Skeletal muscle satellite cell (primary cell): ENCODE measurements around the gene ASXL1.
"Not testable (repeated sequence)": the region's sequence is repeated elsewhere in the genome, so short reads cannot be mapped to it uniquely, and the experiment has no call there.

Experiments
- H3K27me3 ChIP-seq: 2 replicates; pipeline ENCODE4 v1.7.0; 2013; ENCODE audit warnings: low read length; ENCODE audit not compliant: control insufficient read depth, insufficient read depth
- H3K36me3 ChIP-seq: 2 replicates; pipeline ENCODE4 v1.7.0; 2013; ENCODE audit warnings: mild to moderate bottlenecking, control low read depth, low read length; ENCODE audit not compliant: insufficient read depth
- H3K4me1 ChIP-seq: 2 replicates; pipeline ENCODE4 v1.7.0; 2013; ENCODE audit warnings: low read length; ENCODE audit not compliant: control insufficient read depth, insufficient read depth
- H3K4me2 ChIP-seq: 2 replicates; pipeline ENCODE4 v1.7.0; 2013; ENCODE audit warnings: mild to moderate bottlenecking, low read length
- H3K4me3 ChIP-seq: 2 replicates; pipeline ENCODE4 v1.7.0; 2013; ENCODE audit warnings: low read length
- H3K9ac ChIP-seq: 2 replicates; pipeline ENCODE4 v1.7.0; 2013; ENCODE audit warnings: mild to moderate bottlenecking, low read depth, low read length, moderate library complexity
- H3K9me3 ChIP-seq: replicated peaks from 2 replicates; pipeline ENCODE4 v1.7.0; 2013; ENCODE audit warnings: mild to moderate bottlenecking, control low read depth, low read length

The ASXL1 gene

DNA sequence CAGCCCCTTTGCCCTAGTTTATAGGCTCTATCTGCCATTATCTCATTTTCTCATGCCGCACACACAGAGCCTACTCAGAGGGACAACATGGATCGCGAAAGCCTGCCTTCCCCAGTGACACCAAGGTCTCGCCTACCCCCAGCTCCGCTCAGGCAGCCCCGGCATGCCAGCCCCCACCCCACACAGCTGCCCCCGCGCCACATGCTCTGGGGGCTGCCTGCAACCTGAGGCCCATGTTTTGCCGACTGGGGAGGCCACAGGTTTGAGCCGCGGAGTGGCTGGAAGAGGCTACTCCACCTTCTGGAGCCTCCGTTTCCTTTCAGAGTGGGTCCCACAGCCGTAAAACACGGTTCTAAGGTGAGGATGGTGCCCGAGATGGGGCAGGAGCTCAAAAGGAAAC, 102.1 kb downstream of the ASXL1 start:
- no peaks in the 10 kb centered on the region for H3K27me3 ChIP-seq
- H3K4me1 ChIP-seq, result peaks cover 9% of the 10 kb centered on the region
- H3K9ac ChIP-seq, result no peak overlapping the region
- H3K36me3 ChIP-seq, result no peaks in the 10 kb centered on the region
- H3K9me3 ChIP-seq, result no peaks in the 10 kb centered on the region
- H3K4me2 ChIP-seq, result no peak overlapping the region
- H3K4me3 ChIP-seq, result no peak overlapping the region

DNA sequence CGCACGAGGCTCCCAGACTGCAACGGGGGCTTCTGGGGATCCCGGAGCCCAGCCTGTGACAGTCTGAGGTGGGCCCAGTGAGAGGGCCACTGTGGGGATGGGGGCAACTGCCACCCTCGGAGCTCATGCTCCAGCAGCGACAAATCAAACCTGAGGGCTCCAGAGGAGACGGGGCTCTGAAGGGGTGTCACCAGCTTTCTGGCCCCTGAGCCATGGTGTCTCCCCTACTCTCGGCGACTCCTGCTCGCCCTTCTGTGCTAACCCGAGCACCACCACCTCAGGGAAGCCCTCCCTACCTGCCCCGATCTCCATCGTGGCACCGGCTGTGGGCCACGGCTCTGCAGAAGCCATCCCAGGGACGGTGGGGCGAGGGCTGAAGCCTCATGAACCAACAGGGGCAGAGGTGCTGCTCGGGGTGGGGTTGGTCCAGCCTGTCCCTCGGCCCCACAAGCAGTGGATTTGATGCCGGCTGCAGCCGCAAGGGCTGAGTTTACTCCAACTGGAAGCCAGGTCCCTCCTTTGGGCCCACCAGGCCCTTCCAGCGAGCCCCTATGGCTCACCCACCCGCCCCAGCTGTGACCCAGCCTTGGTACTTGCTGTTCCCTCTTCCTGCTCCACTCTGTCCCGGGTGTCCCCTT, 102.7 kb downstream of the ASXL1 start:
- Histone ChIP-seq H3K36me3 (no peaks in the 10 kb centered on the region), H3K9ac (no peak overlapping the region)

DNA sequence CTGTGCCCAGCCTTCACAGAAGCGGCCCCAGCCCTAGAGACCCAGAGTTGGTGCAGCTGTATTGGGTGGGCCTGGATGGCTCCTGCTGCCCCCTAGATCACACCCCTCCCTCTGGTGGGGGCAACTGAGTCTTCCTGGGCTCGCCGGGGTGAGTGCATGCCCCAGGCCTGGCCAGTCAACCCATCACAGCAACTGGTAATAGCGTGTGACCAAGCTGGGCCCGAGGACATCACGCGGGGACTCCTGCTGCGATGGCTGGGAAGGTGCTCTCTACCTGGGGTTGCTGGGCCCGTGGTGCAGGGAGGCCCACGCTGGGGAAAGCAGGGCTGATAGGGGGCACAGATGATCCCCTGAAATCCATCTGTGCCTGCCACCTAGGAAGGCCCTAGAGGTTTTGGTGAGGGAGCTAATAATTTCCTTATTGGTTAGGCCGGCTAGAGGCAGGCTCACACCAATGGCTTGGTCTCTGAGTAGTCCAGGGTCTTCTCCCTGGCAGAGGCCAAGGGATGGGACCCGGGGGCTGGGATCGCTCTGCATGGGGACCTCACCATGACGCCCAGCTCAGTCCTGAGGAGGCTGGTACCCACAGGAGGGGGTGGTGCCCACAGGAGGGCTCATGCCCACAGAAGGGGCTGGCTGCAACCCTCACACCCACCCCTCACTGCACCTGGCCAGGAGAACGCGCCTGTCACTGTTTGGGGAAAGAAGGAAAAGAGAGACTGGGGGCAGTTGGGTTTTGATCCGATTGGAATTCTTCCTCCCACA, 103.9 kb downstream of the ASXL1 start:
- no peak overlapping the region for H3K4me3 ChIP-seq
- H3K4me1 ChIP-seq, result peaks cover 9% of the 10 kb centered on the region
- H3K4me2 ChIP-seq, result no peak overlapping the region
- no peaks in the 10 kb centered on the region for H3K9me3 ChIP-seq
- no peaks in the 10 kb centered on the region for H3K27me3 ChIP-seq
- no peak overlapping the region for H3K9ac ChIP-seq
- no peaks in the 10 kb centered on the region for H3K36me3 ChIP-seq

More for the DNA sequence above, 102.7 kb downstream of the ASXL1 start:
- H3K27me3 ChIP-seq, result no peaks in the 10 kb centered on the region
- H3K4me2 ChIP-seq, result no peak overlapping the region
- H3K9me3 ChIP-seq, result no peaks in the 10 kb centered on the region
- no peak overlapping the region for H3K4me3 ChIP-seq
- H3K4me1 ChIP-seq, result peaks cover 14% of the 10 kb centered on the region

DNA sequence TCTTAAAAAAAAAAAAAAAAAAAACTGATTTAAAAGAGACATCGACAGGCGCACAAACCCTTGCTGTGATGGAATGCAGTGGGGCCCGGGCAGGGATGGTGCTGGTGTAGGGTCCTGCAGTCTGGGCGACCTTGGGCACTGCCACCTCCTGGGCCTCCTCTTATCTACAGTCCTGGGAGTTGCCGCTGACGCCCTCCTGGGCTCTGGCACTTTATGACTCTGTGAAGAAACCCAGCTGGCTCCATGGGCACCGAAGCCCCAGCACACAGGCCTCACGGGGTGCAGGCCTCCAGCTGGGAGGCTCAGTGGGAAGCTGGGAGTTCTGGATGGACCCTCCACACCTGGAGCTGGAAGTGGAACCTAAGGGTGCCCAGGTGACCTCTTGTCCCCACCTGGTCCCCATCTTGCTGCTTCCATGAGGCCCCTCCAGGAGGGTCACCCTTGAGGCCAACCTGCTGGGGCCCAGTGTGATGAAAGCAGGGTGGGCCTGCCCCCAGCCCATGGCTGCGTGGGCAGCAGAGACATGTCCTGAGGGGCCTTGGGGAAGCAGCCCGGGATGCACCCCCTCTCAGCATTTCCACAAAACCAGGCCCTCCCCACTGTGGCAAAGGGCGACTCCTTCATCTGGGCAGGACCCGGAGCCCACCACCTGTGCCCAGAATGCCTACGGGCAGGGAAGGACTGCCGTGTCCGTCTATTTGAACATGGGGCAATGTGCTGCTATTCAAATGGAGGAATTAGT, 104.9 kb downstream of the ASXL1 start:
- H3K36me3 ChIP-seq, result no peaks in the 10 kb centered on the region

DNA sequence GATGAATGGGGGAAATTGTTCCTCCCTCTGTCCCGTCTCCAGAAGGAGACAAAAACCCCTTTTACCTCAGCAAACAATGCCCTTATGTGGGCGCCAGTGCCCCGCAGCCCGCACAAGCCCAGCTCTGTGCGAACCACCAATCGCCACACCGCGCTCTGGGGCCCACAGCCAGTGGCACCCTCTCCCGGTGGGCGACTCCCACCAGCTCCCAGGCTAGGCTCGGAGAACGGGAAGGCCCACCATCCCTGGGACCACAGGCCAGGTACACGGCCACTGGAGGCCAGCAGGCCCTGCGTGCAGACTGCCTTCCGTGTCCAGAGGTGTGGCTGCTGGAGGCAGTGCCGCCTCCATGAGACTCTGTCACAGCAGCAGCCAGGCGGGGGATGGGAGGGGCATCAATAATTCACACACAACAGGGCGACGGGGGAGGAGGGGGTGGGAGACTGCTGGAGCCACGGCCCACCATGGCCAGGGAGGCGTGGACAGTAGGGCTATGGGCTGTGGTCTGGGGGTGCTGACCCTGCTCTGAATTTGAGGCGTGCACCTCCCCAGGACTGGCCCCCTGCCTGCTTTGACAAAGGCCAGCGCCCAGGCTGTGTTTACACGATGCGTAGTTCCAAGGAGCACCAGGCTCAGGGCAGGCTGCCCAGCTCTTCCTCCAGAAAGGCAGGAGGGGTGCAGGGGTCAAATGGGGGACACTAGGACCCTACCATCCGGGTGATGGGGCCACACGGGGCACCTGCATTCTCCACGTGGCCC, 105.7 kb downstream of the ASXL1 start:
- Histone ChIP-seq H3K4me3 (no peak overlapping the region), H3K4me1 (peaks cover 5% of the 10 kb centered on the region), H3K27me3 (no peaks in the 10 kb centered on the region), H3K36me3 (no peaks in the 10 kb centered on the region), H3K9me3 (no peaks in the 10 kb centered on the region), H3K4me2 (no peak overlapping the region), H3K9ac (no peak overlapping the region)

More for the DNA sequence above, 104.9 kb downstream of the ASXL1 start:
- no peaks in the 10 kb centered on the region for H3K9me3 ChIP-seq
- no peak overlapping the region for H3K4me3 ChIP-seq
- no peak overlapping the region for H3K9ac ChIP-seq
- no peaks in the 10 kb centered on the region for H3K27me3 ChIP-seq
- H3K4me1 ChIP-seq, result peaks cover 5% of the 10 kb centered on the region
- no peak overlapping the region for H3K4me2 ChIP-seq

DNA sequence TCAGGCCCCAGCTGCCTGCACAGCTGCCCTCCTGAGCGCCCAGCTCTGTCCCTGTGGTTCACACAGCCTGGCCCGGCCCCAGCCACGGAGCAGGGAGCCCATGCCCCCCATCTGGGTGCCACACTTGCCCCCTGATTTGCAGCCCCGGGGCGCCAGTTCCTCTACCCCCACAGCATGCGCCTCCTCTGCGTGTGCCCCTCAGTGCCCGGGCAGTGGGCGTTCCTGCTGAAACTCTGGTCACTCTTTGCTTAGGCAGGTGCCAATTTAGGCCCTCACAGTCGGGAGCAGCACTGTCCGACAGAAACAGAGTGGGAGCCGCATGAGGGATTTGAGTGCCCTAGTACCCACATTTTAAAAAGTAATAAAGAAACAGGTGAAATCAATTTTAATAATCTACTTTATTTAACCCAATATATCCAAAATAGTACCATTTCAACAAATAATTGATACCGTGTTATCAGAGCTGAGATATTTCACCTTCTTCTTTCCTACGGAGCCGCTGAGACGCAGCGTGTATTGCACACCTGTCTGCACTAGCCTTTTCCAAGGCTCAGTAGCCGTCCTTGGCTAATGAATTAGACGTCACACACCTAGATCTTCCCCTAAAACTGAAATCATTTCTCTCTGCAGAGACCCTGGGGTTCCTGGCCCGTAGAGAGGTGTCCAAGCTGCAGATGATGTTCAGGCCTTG, 106.4 kb downstream of the ASXL1 start:
- Histone ChIP-seq H3K36me3 (no peaks in the 10 kb centered on the region), H3K4me1 (peaks cover 5% of the 10 kb centered on the region), H3K9ac (no peak overlapping the region), H3K9me3 (no peaks in the 10 kb centered on the region), H3K4me3 (no peak overlapping the region), H3K27me3 (no peaks in the 10 kb centered on the region), H3K4me2 (no peak overlapping the region)

DNA sequence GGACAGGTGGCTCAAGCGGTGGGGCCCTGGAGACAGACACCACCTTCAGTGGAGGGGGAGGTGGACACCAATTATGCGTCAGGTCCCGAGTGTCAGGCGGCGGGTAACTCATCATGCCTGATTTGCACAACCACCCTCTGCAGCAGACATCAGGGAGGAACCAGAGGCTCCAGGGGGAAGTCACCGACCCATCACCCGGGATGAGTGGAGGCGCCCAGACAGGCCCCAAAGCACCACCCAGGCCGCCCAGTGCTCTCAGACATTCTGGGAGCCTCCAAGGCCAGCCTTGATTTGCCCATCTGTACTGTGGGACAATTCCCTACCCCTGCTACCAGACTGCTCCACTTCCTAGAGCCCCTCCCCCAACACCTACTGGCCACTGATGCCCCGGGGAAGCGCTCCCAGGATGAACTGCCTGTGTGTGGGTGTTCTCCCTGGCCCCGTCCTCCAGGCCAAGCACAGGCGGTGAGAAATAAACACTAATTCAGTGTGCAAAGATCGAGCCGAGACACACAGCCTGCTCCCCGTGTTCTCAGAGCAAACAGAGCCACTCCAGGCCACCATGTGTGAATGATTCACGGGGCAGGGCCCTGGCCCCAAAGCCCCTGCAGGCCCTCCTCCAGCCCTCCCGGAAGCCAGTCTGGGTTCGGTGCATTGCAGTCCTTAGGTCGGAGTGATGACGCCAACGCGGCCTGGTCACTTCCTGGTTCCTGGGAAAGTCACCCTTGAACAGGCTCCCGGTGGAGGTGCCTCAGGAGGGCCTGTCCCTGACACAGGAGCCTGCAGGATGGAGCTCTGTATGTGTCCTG, 107.2 kb downstream of the ASXL1 start:
- Histone ChIP-seq H3K9ac (no peak overlapping the region), H3K36me3 (no peaks in the 10 kb centered on the region), H3K4me2 (no peak overlapping the region), H3K4me3 (no peak overlapping the region), H3K4me1 (peaks cover 5% of the 10 kb centered on the region), H3K27me3 (no peaks in the 10 kb centered on the region), H3K9me3 (no peaks in the 10 kb centered on the region)

DNA sequence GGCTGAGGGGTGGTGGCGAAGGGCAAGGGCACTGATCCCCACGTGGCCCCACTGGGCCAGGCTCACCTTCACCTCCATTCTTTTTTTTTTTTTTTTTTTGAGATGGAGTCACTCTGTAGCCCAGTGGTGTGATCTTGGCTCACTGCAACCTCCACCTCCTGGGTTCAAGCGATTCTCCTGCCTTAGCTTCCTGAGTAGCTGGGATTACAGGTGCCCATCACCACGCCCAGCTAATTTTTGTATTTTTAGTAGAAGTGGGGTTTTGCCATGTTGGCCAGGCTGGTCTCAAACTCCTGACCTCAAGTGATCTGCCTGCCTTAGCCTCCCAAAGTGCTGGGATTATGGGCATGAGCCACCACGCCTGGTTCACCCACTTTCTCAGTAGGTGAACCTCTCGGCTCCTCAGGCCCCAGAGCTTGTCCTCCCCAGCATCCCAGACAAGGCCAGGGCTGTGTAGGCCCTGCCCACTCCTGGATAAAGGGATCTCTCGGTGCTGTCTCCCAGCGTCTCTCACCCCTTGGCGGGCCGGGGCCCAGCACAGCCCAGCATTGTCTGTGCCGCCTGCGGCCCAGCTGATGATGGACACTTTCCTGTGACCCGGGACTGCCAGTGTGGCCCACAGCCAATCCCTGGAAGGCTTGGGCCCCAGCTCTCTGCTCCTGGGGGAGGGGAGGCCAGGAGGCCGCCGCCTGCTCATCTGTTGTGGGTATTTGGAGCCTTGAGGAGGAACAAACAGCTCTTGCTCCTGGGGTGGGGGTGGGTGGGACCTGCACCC, 108.0 kb downstream of the ASXL1 start:
- not testable (repeated sequence) for H3K36me3 ChIP-seq, H3K4me3 ChIP-seq, H3K4me1 ChIP-seq, H3K9me3 ChIP-seq, H3K9ac ChIP-seq, H3K4me2 ChIP-seq, H3K27me3 ChIP-seq

DNA sequence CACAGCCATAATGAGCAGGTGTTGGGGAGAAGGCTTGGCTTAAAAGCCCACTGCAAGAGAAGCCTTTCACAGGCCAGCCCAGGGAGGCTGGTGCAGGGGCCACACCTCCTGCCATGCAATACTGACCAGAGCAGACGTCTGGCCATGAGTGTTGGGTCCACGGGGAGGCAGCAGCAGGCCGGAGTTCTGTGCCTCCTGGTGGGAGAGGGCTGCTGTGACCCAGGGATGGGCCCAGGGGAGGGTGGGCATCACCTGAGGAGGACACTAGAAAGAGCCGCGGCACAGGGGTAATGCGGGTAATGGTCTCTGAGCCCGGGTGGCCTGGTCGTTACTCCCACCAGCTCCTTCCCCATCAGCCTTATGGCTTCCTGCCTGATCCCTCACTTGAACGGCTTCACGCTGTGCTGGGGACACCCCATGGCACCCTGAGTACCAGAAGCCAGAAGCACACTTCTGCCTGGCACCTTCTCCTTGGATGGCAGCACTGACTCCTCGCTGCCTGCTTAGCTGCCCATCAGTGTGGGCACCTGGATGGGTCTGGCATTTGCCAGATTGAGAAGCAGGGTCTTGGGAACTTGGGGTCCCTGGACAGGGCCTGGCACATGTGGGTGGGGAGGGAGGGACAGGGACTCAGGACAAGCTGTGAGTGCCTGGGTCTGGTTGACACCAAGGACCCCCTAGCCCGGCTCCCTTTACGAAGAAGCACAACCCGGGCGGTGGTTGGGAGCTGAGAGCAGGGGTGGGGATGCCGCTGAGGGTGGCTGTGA, 108.8 kb downstream of the ASXL1 start:
- Histone ChIP-seq H3K4me1 (peaks cover 5% of the 10 kb centered on the region), H3K27me3 (no peaks in the 10 kb centered on the region), H3K4me3 (no peak overlapping the region), H3K4me2 (no peak overlapping the region), H3K9me3 (no peaks in the 10 kb centered on the region), H3K9ac (no peak overlapping the region), H3K36me3 (peaks cover 1% of the 10 kb centered on the region)
